ENCODE results near the gene PA2G4.

DNA sequence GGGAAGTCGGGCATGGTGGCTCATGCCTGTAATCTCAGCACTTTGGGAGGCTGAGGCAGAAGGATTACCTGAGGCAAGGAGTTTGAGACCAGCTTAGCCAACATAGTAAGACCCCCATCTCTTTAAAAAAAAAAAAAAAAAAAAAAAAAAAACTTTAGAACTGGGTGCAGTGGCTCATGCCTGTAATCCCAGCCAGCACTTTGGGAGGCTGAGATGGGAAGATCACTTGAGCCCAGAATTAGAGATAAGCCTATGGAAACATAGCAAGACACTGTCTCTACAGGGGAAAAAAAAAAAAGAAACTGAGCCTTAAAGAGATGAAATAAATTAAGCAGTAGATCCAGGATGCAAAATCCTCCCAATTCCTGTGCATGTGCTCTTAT, 1.7 kb upstream of the PA2G4 start:
- TF ChIP-seq POLR2A (IDR thresholded peaks at IDR 0.05; ENCODE audit: low read length) (no peak), GATA1 (IDR thresholded peaks at IDR 0.05; ENCODE audit: low read depth, low read length) (no peak)

All from erythroblast (primary cell).